ENCODE results near the gene PGLYRP2.

DNA sequence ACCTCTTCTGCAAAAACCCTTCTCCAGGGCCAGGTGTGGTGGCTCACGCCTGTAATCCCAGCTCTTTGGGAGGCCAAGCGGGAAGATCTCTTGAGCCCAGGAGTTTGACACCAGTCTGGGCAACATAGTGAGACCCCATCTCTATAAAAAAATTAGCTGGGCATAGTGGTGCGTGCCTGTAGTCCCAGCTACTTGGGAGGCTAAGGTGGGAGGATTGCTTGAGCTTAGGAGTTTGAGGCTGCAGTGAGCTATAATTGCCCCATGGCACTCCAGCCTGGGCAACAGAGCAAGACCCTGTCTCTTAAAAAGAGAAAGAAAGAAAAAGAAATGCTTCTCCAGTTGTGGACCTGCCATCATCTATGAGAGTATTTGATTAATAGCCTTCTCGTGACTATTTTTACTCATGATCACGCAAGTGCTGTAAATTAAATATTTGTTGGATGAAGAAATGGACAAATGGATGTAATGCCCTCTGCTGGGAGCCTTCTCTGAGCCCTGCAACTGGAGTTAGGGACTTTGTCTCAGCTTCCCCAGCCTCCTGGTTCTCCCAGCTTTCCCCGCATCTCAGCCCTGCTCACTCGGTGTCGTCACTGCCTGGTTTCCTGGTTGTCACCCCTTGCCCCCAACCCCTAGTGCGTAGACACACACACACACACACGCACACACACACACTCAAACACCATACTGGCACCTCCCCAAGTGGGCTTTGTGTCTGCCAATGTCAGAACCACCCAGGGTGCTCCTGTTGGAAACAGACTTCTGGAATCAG lies 41.8 kb downstream of the PGLYRP2 start:
- TF ChIP-seq, protein P1, sequence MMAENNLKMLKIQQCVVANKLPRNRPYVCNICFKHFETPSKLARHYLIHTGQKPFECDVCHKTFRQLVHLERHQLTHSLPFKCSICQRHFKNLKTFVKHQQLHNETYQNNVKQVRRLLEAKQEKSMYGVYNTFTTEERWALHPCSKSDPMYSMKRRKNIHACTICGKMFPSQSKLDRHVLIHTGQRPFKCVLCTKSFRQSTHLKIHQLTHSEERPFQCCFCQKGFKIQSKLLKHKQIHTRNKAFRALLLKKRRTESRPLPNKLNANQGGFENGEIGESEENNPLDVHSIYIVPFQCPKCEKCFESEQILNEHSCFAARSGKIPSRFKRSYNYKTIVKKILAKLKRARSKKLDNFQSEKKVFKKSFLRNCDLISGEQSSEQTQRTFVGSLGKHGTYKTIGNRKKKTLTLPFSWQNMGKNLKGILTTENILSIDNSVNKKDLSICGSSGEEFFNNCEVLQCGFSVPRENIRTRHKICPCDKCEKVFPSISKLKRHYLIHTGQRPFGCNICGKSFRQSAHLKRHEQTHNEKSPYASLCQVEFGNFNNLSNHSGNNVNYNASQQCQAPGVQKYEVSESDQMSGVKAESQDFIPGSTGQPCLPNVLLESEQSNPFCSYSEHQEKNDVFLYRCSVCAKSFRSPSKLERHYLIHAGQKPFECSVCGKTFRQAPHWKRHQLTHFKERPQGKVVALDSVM (CRISPR knock-in tag; IDR thresholded peaks at IDR 0.05): no peak
- TF ChIP-seq, protein P2, sequence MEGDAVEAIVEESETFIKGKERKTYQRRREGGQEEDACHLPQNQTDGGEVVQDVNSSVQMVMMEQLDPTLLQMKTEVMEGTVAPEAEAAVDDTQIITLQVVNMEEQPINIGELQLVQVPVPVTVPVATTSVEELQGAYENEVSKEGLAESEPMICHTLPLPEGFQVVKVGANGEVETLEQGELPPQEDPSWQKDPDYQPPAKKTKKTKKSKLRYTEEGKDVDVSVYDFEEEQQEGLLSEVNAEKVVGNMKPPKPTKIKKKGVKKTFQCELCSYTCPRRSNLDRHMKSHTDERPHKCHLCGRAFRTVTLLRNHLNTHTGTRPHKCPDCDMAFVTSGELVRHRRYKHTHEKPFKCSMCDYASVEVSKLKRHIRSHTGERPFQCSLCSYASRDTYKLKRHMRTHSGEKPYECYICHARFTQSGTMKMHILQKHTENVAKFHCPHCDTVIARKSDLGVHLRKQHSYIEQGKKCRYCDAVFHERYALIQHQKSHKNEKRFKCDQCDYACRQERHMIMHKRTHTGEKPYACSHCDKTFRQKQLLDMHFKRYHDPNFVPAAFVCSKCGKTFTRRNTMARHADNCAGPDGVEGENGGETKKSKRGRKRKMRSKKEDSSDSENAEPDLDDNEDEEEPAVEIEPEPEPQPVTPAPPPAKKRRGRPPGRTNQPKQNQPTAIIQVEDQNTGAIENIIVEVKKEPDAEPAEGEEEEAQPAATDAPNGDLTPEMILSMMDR (CRISPR knock-in tag; IDR thresholded peaks at IDR 0.05): peak; percentile 50
- TF ChIP-seq SP2 (CRISPR knock-in tag; IDR thresholded peaks at IDR 0.05): no peak
- TF ChIP-seq ZNF512B (CRISPR knock-in tag; IDR thresholded peaks at IDR 0.05; ENCODE audit: borderline replicate concordance): no peak
